ENCODE data around the gene PRKAG2. TPM values are rescaled to one million over a fixed set of nuclear protein-coding genes. Genes with fewer than 3 reads are reported as not detected.

The PRKAG2 gene
- total and polyA plus RNA-seq, 2 of the 13 experiments (the other 11 are each of a cell fraction or from before 2014, with no cell fraction given), result 0.90 to 1.3 TPM

DNA sequence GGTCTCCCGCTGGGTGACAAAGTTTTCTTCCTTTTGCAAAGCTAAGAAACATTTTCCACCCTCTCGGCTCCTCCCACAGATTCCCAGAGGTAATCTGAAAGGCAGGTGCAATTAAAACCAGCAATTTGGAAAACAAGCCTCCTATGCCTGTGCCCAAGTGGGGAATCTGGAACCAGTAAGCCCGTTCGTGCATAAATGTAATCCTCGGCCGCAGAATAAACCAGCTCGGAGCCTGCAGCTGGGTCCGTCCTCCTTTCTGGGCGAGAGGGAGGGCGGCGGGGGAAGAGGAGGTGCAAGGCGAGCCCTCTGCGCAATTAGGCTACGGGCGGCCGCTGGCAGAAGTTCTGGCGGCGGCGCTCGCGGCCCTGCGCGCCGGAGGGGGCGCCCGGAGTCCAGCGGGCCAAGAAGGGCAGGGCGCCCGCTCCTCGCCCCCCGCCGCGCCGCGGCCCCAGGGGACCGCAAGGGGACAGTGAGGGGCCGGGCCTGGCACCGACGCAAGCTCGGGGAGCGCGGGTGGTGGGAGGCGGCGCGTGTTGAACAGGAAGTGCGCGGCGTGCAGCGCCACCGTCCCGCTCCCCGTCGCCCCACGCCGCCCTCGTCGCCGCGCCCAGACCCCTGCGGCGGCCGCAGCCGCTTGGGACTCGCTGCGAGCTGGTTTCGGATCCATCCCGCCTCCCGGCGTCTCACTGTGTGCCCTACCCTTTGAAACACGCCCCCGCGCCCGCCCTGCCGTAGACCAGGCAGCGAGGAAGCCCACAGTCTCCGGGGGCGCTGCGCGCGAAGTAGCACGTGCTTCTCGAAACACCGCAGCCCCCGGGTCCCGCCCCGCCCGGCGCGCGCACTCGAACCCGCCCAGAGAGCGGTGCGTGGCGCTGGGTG is at the start of gene PRKAG2 (continued):
- TF ChIP-seq, protein P1, sequence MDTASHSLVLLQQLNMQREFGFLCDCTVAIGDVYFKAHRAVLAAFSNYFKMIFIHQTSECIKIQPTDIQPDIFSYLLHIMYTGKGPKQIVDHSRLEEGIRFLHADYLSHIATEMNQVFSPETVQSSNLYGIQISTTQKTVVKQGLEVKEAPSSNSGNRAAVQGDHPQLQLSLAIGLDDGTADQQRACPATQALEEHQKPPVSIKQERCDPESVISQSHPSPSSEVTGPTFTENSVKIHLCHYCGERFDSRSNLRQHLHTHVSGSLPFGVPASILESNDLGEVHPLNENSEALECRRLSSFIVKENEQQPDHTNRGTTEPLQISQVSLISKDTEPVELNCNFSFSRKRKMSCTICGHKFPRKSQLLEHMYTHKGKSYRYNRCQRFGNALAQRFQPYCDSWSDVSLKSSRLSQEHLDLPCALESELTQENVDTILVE (CRISPR knock-in tag; IDR thresholded peaks at IDR 0.05), result no peak
- TF ChIP-seq ZNF282 (IDR thresholded peaks at IDR 0.05; ENCODE audit: partially characterized antibody) (no peak), GABPB1 (CRISPR knock-in tag; IDR thresholded peaks at IDR 0.05) (peak; percentile 22; the same call in 1 of the 2 replicates), MATR3 (CRISPR knock-in tag; IDR thresholded peaks at IDR 0.05) (no peak), FOXC1 (CRISPR knock-in tag; IDR thresholded peaks at IDR 0.05; ENCODE audit: borderline replicate concordance) (no peak), HNRNPK (IDR thresholded peaks at IDR 0.05; ENCODE audit: low read depth, low read length, poor library complexity, severe bottlenecking) (peak; percentile 63), PHF8 (CRISPR knock-in tag; IDR thresholded peaks at IDR 0.05) (no peak), RFX3 (CRISPR knock-in tag; IDR thresholded peaks at IDR 0.05) (no peak), SSRP1 (CRISPR knock-in tag; IDR thresholded peaks at IDR 0.05) (no peak), EZH2 (conservative IDR thresholded peaks at IDR 0.05; ENCODE audit: low read depth, low read length) (peak; percentile 76; the same call in 1 of the 2 replicates), POLR2AphosphoS5 (IDR thresholded peaks at IDR 0.05; ENCODE audit: low read depth, low read length) (no peak), ATF1 (CRISPR knock-in tag; IDR thresholded peaks at IDR 0.05) (no peak)
- TF ChIP-seq, protein P2, sequence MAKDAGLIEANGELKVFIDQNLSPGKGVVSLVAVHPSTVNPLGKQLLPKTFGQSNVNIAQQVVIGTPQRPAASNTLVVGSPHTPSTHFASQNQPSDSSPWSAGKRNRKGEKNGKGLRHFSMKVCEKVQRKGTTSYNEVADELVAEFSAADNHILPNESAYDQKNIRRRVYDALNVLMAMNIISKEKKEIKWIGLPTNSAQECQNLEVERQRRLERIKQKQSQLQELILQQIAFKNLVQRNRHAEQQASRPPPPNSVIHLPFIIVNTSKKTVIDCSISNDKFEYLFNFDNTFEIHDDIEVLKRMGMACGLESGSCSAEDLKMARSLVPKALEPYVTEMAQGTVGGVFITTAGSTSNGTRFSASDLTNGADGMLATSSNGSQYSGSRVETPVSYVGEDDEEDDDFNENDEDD (CRISPR knock-in tag; IDR thresholded peaks at IDR 0.05; ENCODE audit: borderline replicate concordance), result peak; percentile 19; the same call in 1 of the 2 replicates
- TF ChIP-seq, protein P3, sequence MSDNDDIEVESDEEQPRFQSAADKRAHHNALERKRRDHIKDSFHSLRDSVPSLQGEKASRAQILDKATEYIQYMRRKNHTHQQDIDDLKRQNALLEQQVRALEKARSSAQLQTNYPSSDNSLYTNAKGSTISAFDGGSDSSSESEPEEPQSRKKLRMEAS (IDR thresholded peaks at IDR 0.05), result peak; percentile 36; the same call in 1 of the 2 replicates
- TF ChIP-seq, protein P4, sequence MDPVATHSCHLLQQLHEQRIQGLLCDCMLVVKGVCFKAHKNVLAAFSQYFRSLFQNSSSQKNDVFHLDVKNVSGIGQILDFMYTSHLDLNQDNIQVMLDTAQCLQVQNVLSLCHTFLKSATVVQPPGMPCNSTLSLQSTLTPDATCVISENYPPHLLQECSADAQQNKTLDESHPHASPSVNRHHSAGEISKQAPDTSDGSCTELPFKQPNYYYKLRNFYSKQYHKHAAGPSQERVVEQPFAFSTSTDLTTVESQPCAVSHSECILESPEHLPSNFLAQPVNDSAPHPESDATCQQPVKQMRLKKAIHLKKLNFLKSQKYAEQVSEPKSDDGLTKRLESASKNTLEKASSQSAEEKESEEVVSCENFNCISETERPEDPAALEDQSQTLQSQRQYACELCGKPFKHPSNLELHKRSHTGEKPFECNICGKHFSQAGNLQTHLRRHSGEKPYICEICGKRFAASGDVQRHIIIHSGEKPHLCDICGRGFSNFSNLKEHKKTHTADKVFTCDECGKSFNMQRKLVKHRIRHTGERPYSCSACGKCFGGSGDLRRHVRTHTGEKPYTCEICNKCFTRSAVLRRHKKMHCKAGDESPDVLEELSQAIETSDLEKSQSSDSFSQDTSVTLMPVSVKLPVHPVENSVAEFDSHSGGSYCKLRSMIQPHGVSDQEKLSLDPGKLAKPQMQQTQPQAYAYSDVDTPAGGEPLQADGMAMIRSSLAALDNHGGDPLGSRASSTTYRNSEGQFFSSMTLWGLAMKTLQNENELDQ (CRISPR knock-in tag; IDR thresholded peaks at IDR 0.05; ENCODE audit: borderline replicate concordance), result no peak
